ENCODE measurements around the gene RECK.

RECK gene

GRCh38 chr9:36163049-36163785, 126.5 kb downstream of the RECK start:
- DNase-seq = peak; percentile 77

- peak; percentile 46 for DNase-seq
Measured at GRCh38 chr9:36163786-36164170, 127.1 kb downstream of the RECK start.

GRCh38 chr9:36164372-36164771, 127.7 kb downstream of the RECK start:
- DNase-seq = no peak

GRCh38 chr9:36164989-36165388, 128.3 kb downstream of the RECK start:
- no peak for DNase-seq

GRCh38 chr9:36165826-36166167, 129.1 kb downstream of the RECK start:
- DNase-seq = no peak

GRCh38 chr9:36166168-36166927, 129.6 kb downstream of the RECK start:
- DNase-seq = peak; percentile 65

GRCh38 chr9:36169166-36169565, 132.5 kb downstream of the RECK start, which contains the start of gene CCIN:
Gene CCIN, plus strand, starts transcription at chr9:36169388. Its CDS starts 115 bp downstream, at chr9:36169503.
- DNase-seq = no peak

GRCh38 chr9:36169708-36170107, 133.0 kb downstream of the RECK start:
- no peak for DNase-seq

GRCh38 chr9:36170531-36170930, 133.8 kb downstream of the RECK start:
- DNase-seq = no peak

- no peak for DNase-seq
Measured at GRCh38 chr9:36173861-36174260, 137.1 kb downstream of the RECK start.

All from DMS 273 treated with DMSO at 0.1 percent for 48 hours (cell line).